HG02642 (cell line): Measurements from ENCODE around the gene PUS7.
A peak's percentile ranks its signal among the peaks of the same experiment; 100 is the strongest.
"Not testable (repeated sequence)": the region's sequence is repeated elsewhere in the genome, so short reads cannot be mapped to it uniquely, and the experiment has no call there.

Experiments used
- ATAC-seq: cut with Tn5 transposase; IDR thresholded peaks from one replicate; pipeline ENCODE4 v1.9.1; 2021; ENCODE audit warnings: mild to moderate bottlenecking; ENCODE audit not compliant: unreplicated experiment, poor library complexity

PUS7 gene

GRCh38 chr7:105521717-105522463, at the start of gene PUS7:
PUS7 (minus strand) TSS chr7:105522271; CDS start chr7:105508512, 13,759 bp downstream.
- peak; percentile 87 for ATAC-seq

- no peak for ATAC-seq
These were observed 45.8 kb upstream of the PUS7 start for GRCh38 chr7:105567821-105568220.

- ATAC-seq: no peak
These were observed 45.0 kb upstream of the PUS7 start for GRCh38 chr7:105567024-105567423.

- no peak for ATAC-seq
These were observed 43.1 kb upstream of the PUS7 start for GRCh38 chr7:105565190-105565589.

GRCh38 chr7:105559926-105560325, 37.9 kb upstream of the PUS7 start:
- no peak for ATAC-seq

GRCh38 chr7:105538339-105538738, 16.3 kb upstream of the PUS7 start:
- no peak for ATAC-seq

GRCh38 chr7:105532709-105533460, 10.8 kb upstream of the PUS7 start:
- no peak for ATAC-seq

GRCh38 chr7:105531792-105532671, 10.0 kb upstream of the PUS7 start, which contains the start of gene RINT1:
RINT1 (plus strand) TSS chr7:105532201; CDS start chr7:105532316, 115 bp downstream.
- peak; percentile 95 for ATAC-seq

GRCh38 chr7:105530546-105530945, 8.5 kb upstream of the PUS7 start:
- no peak for ATAC-seq

GRCh38 chr7:105530126-105530525, 8.1 kb upstream of the PUS7 start:
- no peak for ATAC-seq

- not testable (repeated sequence) for ATAC-seq
These were observed 5.7 kb upstream of the PUS7 start for GRCh38 chr7:105527737-105528136.

GRCh38 chr7:105524840-105525239, 2.8 kb upstream of the PUS7 start:
- no peak for ATAC-seq

GRCh38 chr7:105524423-105524822, 2.4 kb upstream of the PUS7 start:
- not testable (repeated sequence) for ATAC-seq

GRCh38 chr7:105521027-105521716, 899 bp downstream of the PUS7 start:
- ATAC-seq: peak; percentile 39

- not testable (repeated sequence) for ATAC-seq
These were observed 1.5 kb downstream of the PUS7 start for GRCh38 chr7:105520620-105521019.

GRCh38 chr7:105519353-105519752, 2.7 kb downstream of the PUS7 start:
- ATAC-seq: no peak

GRCh38 chr7:105515610-105516009, 6.5 kb downstream of the PUS7 start:
- not testable (repeated sequence) for ATAC-seq

- no peak for ATAC-seq
These were observed 9.0 kb downstream of the PUS7 start for GRCh38 chr7:105512926-105513526.

GRCh38 chr7:105512415-105512814, 9.7 kb downstream of the PUS7 start:
- ATAC-seq: no peak

- no peak for ATAC-seq
These were observed 19.9 kb downstream of the PUS7 start for GRCh38 chr7:105502173-105502572.
